ENCODE measurements around the gene PLA1A.

Gene PLA1A

GRCh38 chr3:119652306-119653033 is 54.8 kb downstream of the PLA1A start:
- Histone ChIP-seq H3K4me1 (peaks cover 0 to 68% (median 0%) of the 10 kb centered on the region in 10 experiments; a peak in 7 of 20 replicates), H3K4me2 (peak overlapping the region in 2 of 11 experiments; percentile 2 to 14; a peak in 2 of 22 replicates), H4K20me1 (no peaks in the 10 kb centered on the region), H3K27ac (no peak overlapping the region), H3K9me3 (replicated peaks in 1 of 11) (no peaks in the 10 kb centered on the region), H3K36me3 (no peaks in the 10 kb centered on the region), H3K9ac (no peak overlapping the region), H3K27me3 (no peaks in the 10 kb centered on the region), H3K4me3 (no peak overlapping the region)
- no peak for TF ChIP-seq Cebpa-rat (IDR thresholded peaks at IDR 0.05)

- H3K4me3 ChIP-seq: no peak overlapping the region
- no peaks in the 10 kb centered on the region for H3K36me3 ChIP-seq
- no peaks in the 10 kb centered on the region for H3K27me3 ChIP-seq
- peak overlapping the region in 1 of 11 experiments; percentile 18; a peak in 2 of 22 replicates for H3K27ac ChIP-seq
- H3K4me1 ChIP-seq: peaks cover 0 to 75% (median 6%) of the 10 kb centered on the region in 10 experiments; a peak in 11 of 20 replicates
- peak overlapping the region in 4 of 11 experiments; percentile 6 to 75 (median 52); a peak in 7 of 22 replicates for H3K4me2 ChIP-seq
- H3K9me3 ChIP-seq (replicated peaks in 1 of 11): no peaks in the 10 kb centered on the region
- no peaks in the 10 kb centered on the region for H4K20me1 ChIP-seq
- TF ChIP-seq Cebpa-rat (IDR thresholded peaks at IDR 0.05): no peak
- no peak overlapping the region for H3K9ac ChIP-seq
Observed at GRCh38 chr3:119653876-119654275, 56.2 kb downstream of the PLA1A start.

- Histone ChIP-seq H3K4me1 (peaks cover 0 to 87% (median 10%) of the 10 kb centered on the region in 10 experiments; a peak in 12 of 20 replicates), H3K4me2 (peak overlapping the region in 7 of 11 experiments; percentile 1 to 88 (median 10); a peak in 9 of 22 replicates), H3K27ac (peak overlapping the region in 4 of 11 experiments; percentile 5 to 64 (median 52); a peak in 6 of 22 replicates), H3K9ac (peak overlapping the region in 1 of 11 experiments; percentile 48; a peak in 2 of 22 replicates), H4K20me1 (no peaks in the 10 kb centered on the region), H3K27me3 (no peaks in the 10 kb centered on the region), H3K4me3 (no peak overlapping the region), H3K36me3 (no peaks in the 10 kb centered on the region), H3K9me3 (replicated peaks in 1 of 11) (no peaks in the 10 kb centered on the region)
- no peak for TF ChIP-seq Cebpa-rat (IDR thresholded peaks at IDR 0.05)
Observed at GRCh38 chr3:119657887-119658702, 60.4 kb downstream of the PLA1A start.

- peak overlapping the region in 4 of 11 experiments; percentile 50 to 88 (median 80); a peak in 6 of 22 replicates for H3K4me2 ChIP-seq
- H3K4me3 ChIP-seq: no peak overlapping the region
- H3K36me3 ChIP-seq: no peaks in the 10 kb centered on the region
- H3K27me3 ChIP-seq: no peaks in the 10 kb centered on the region
- no peaks in the 10 kb centered on the region for H3K9me3 ChIP-seq (replicated peaks in 1 of 11)
- peaks cover 0 to 87% (median 10%) of the 10 kb centered on the region in 10 experiments; a peak in 12 of 20 replicates for H3K4me1 ChIP-seq
- no peak overlapping the region; a peak in 1 of 22 replicates for H3K9ac ChIP-seq
- no peak for TF ChIP-seq Cebpa-rat (IDR thresholded peaks at IDR 0.05)
- no peaks in the 10 kb centered on the region for H4K20me1 ChIP-seq
- H3K27ac ChIP-seq: peak overlapping the region in 2 of 11 experiments; percentile 51 to 64; a peak in 5 of 22 replicates
Observed at GRCh38 chr3:119658994-119659393, 61.3 kb downstream of the PLA1A start.

GRCh38 chr3:119659606-119660291 is 62.1 kb downstream of the PLA1A start:
- H4K20me1 ChIP-seq: no peaks in the 10 kb centered on the region
- peak overlapping the region in 5 of 11 experiments; percentile 30 to 88 (median 77); a peak in 9 of 22 replicates for H3K4me2 ChIP-seq
- no peaks in the 10 kb centered on the region for H3K9me3 ChIP-seq (replicated peaks in 1 of 11)
- 0 out of 22 replicates have a peak overlapping the region, but pooled peaks of 1 of the 11 experiments have one; percentile 1 for H3K9ac ChIP-seq
- H3K27me3 ChIP-seq: no peaks in the 10 kb centered on the region
- H3K4me3 ChIP-seq: no peak overlapping the region
- TF ChIP-seq Cebpa-rat (IDR thresholded peaks at IDR 0.05): no peak
- peak overlapping the region in 4 of 11 experiments; percentile 30 to 64 (median 48); a peak in 5 of 22 replicates for H3K27ac ChIP-seq
- no peaks in the 10 kb centered on the region for H3K36me3 ChIP-seq
- H3K4me1 ChIP-seq: peaks cover 0 to 87% (median 10%) of the 10 kb centered on the region in 10 experiments; a peak in 12 of 20 replicates

- Histone ChIP-seq H3K4me2 (peak within 1 kb of the TSS in 5 of 11 experiments; percentile 30 to 88 (median 77); a peak in 9 of 22 replicates), H3K4me3 (no peak within 1 kb of the TSS), H3K27ac (peak within 1 kb of the TSS in 4 of 11 experiments; percentile 30 to 94 (median 69); a peak in 5 of 22 replicates), H3K9me3 (replicated peaks in 1 of 11) (no peaks in the 10 kb centered on the region), H3K27me3 (no peaks in the 10 kb centered on the region), H3K9ac (0 out of 22 replicates have a peak within 1 kb of the TSS, but pooled peaks of 2 of the 11 experiments have one; percentile 1), H3K4me1 (peaks cover 0 to 95% (median 10%) of the 10 kb centered on the region in 10 experiments; a peak in 12 of 20 replicates), H3K36me3 (no peaks in the 10 kb centered on the region), H4K20me1 (no peaks in the 10 kb centered on the region)
- TF ChIP-seq Cebpa-rat (IDR thresholded peaks at IDR 0.05): no peak
Observed at GRCh38 chr3:119660474-119661440, 63.1 kb downstream of the PLA1A start, which contains the start of gene POPDC2. Gene POPDC2 (minus strand): TSS chr3:119660589. CDS start chr3:119660423, 166 bp downstream.

GRCh38 chr3:119662604-119663373 is 65.1 kb downstream of the PLA1A start:
- H4K20me1 ChIP-seq: no peaks in the 10 kb centered on the region
- peak overlapping the region in 4 of 11 experiments; percentile 10 to 94 (median 90); a peak in 6 of 22 replicates for H3K27ac ChIP-seq
- no peaks in the 10 kb centered on the region for H3K9me3 ChIP-seq (replicated peaks in 1 of 11)
- H3K27me3 ChIP-seq: no peaks in the 10 kb centered on the region
- H3K4me1 ChIP-seq: peaks cover 0 to 99% (median 8%) of the 10 kb centered on the region in 10 experiments; a peak in 12 of 20 replicates
- no peak overlapping the region for H3K4me3 ChIP-seq
- no peak for TF ChIP-seq Cebpa-rat (IDR thresholded peaks at IDR 0.05)
- peak overlapping the region in 3 of 11 experiments; percentile 49 to 72 (median 53); a peak in 6 of 22 replicates for H3K4me2 ChIP-seq
- H3K36me3 ChIP-seq: peaks cover 0 to 7% (median under 1%) of the 10 kb centered on the region in 11 experiments; a peak in 4 of 22 replicates
- peak overlapping the region in 2 of 11 experiments; percentile 28 to 54; a peak in 2 of 22 replicates for H3K9ac ChIP-seq
